ENCODE data around the gene SEMA6A. TPM values are rescaled to one million over a fixed set of nuclear protein-coding genes. Genes with fewer than 3 reads are reported as not detected.

The SEMA6A gene
- total and polyA plus RNA-seq, 10 of the 15 experiments (the other 5 are each of a cell fraction or from before 2014, with no cell fraction given) = 0.16 to 10.2 (median 1.1) TPM

- no TSS peak for BruUV-seq (replicated peaks)
- H3K9me3 ChIP-seq (replicated peaks; ENCODE audit: control insufficient read depth, insufficient read depth, low read length) = no peaks in the 10 kb centered on the region
- intact Hi-C loops (cut with micrococcal nuclease; ENCODE audit: unreplicated experiment) = no loop called here
- no peaks in the 10 kb centered on the region for H3K27me3 ChIP-seq (replicated peaks in 1 of 2; ENCODE audit: control insufficient read depth in 2 of 2, insufficient read depth in 2 of 2, low read length in 1 of 2)
- H3K4me2 ChIP-seq (ENCODE audit: control insufficient read depth, insufficient read depth) = no peak overlapping the region
- SMC1A ChIA-PET (ENCODE audit: uncharacterized antibody, unreplicated experiment) = interaction anchor here (1.0 kb wide), 1 partner anchor 10 kb away, joined by 3 read pairs; no protein-coding TSS in a partner anchor
- no peak overlapping the region for H3K27ac ChIP-seq (ENCODE audit: control insufficient read depth, insufficient read depth)
- RAD21 ChIA-PET (ENCODE audit: unreplicated experiment) = no interaction called here
- FAIRE-seq (no peak), ATAC-seq (no peak), DNase-seq (ENCODE audit: low read depth, low spot score) (no peak)
- H4K20me1 ChIP-seq (ENCODE audit: control insufficient read depth, insufficient read depth) = no peaks in the 10 kb centered on the region
- H3K79me2 ChIP-seq (ENCODE audit: control insufficient read depth, insufficient read depth, low read length) = no peaks in the 10 kb centered on the region
- no peak for TF ChIP-seq MTA3 (IDR thresholded peaks at IDR 0.05; ENCODE audit: borderline replicate concordance, low read length)
- no peak for TF ChIP-seq SMAD1 (IDR thresholded peaks at IDR 0.05; ENCODE audit: low read depth, partially characterized antibody)
- no peak for TF ChIP-seq HDGF (IDR thresholded peaks at IDR 0.05)
- no peak for TF ChIP-seq CTCF (IDR thresholded peaks at IDR 0.05 in 2 of 3, conservative IDR thresholded peaks at IDR 0.05 in 1 of 3; ENCODE audit: control insufficient read depth in 2 of 3, extremely low read depth in 1 of 3, insufficient read depth in 1 of 3, low read depth in 3 of 3, low read length in 3 of 3)
- no peak for TF ChIP-seq ETV6 (conservative IDR thresholded peaks at IDR 0.05 in 1 of 2, IDR thresholded peaks at IDR 0.05 in 1 of 2; ENCODE audit: borderline replicate concordance in 1 of 2, low read depth in 1 of 2)
- TF ChIP-seq CUX1 (IDR thresholded peaks at IDR 0.05; ENCODE audit: insufficient replicate concordance, low read depth, low read length) = no peak
- no peak for TF ChIP-seq EZH2 (IDR thresholded peaks at IDR 0.05; ENCODE audit: borderline replicate concordance, control insufficient read depth, low read depth, low read length)
- TF ChIP-seq ATF2 (IDR thresholded peaks at IDR 0.05; ENCODE audit: low read length) = no peak
- no peak for TF ChIP-seq SIN3A (IDR thresholded peaks at IDR 0.05; ENCODE audit: low read depth, low read length)
- TF ChIP-seq ZNF217 (IDR thresholded peaks at IDR 0.05) = no peak
- in situ Hi-C loops (cut with MboI) = no loop called here
- WGBS (ENCODE audit: insufficient coverage, insufficient replicate concordance, low lambda C conversion rate, missing lambda C conversion rate) = 82% methylated on average over 4 of the region's 4 CpGs
- POLR2A ChIA-PET = no interaction called here
- CTCF ChIA-PET = no interaction called here
- H3K9ac ChIP-seq (ENCODE audit: control insufficient read depth, insufficient read depth, low read length) = no peak overlapping the region
- no peaks in the 10 kb centered on the region for H3K4me1 ChIP-seq (ENCODE audit: control insufficient read depth, insufficient read depth, low read length)
- no peak overlapping the region for H3K4me3 ChIP-seq
- H3K36me3 ChIP-seq (ENCODE audit: control insufficient read depth in 2 of 2, insufficient read depth in 2 of 2, low read length in 1 of 2) = no peaks in the 10 kb centered on the region
- no peak overlapping the region for H2AFZ ChIP-seq (ENCODE audit: control insufficient read depth, low read depth, low read length)
These were observed 72.5 kb downstream of the SEMA6A start for GRCh38 chr5:116502138-116502537.
